A673 (cell line): Measurements from ENCODE around the gene CCDC77. TPM values are rescaled to one million over a fixed set of nuclear protein-coding genes. Genes with fewer than 3 reads are reported as not detected.
A peak's percentile ranks its signal among the peaks of the same experiment; 100 is the strongest.

ENCODE experiments used
- BruUV-seq: library from RNA; stranded (reverse); fragments of 400-500 nt; replicated peaks from 2 replicates; lab custom pipeline; 2021; lab: Mats Ljungman, UMichigan
- CTCF ChIA-PET: fragments of 300-600 bp; sonication (Branson Sonifier 250); formaldehyde crosslinking; loops from one replicate; lab custom pipeline; 2022; ENCODE audit warnings: antibody characterized with exemption; lab: Charles Lee
- POLR2A ChIA-PET: fragments of 300-600 bp; sonication (Branson Sonifier 250); formaldehyde crosslinking; loops from one replicate; lab custom pipeline; 2022; ENCODE audit warnings: antibody characterized with exemption; ENCODE audit not compliant: low non-redundant PET; lab: Charles Lee
- DNase-seq: peaks from one replicate; pipeline ENCODE4 v3.0.0-alpha.2; 2015; ENCODE audit warnings: low spot score
- H3K27ac ChIP-seq: fragments of 200-600 bp; sonication (generic); 2 replicates; pipeline ENCODE4 v1.5.1; 2016; ENCODE audit warnings: mixed run types, low read depth, mild to moderate bottlenecking, mixed read lengths, antibody characterized with exemption, low read length; ENCODE audit not compliant: poor library complexity, severe bottlenecking
- H3K27me3 ChIP-seq: fragments of 200-600 bp; sonication (generic); replicated peaks from 2 replicates; pipeline ENCODE4 v1.6.1; 2017; ENCODE audit warnings: mixed run types, low read depth, mild to moderate bottlenecking, mixed read lengths, antibody characterized with exemption, low read length; ENCODE audit not compliant: insufficient read depth, poor library complexity
- H3K36me3 ChIP-seq: fragments of 200-600 bp; sonication (generic); 2 replicates; pipeline ENCODE4 v1.6.1; 2016; ENCODE audit warnings: mixed run types, mild to moderate bottlenecking, mixed read lengths, antibody characterized with exemption, low read length; ENCODE audit not compliant: insufficient read depth, poor library complexity, severe bottlenecking
- H3K4me1 ChIP-seq: fragments of 200-600 bp; sonication (generic); 2 replicates; pipeline ENCODE4 v1.6.1; 2017; ENCODE audit warnings: mixed run types, mild to moderate bottlenecking, mixed read lengths, antibody characterized with exemption, low read length; ENCODE audit not compliant: insufficient read depth, poor library complexity, severe bottlenecking
- H3K4me3 ChIP-seq: fragments of 200-600 bp; sonication (generic); 2 replicates; pipeline ENCODE4 v1.5.1; 2016; ENCODE audit warnings: low read depth, mixed run types, mild to moderate bottlenecking, mixed read lengths, low read length; ENCODE audit not compliant: poor library complexity, severe bottlenecking
- H3K9me3 ChIP-seq: fragments of 200-600 bp; sonication (generic); 2 replicates; pipeline ENCODE4 v1.6.1; 2016; ENCODE audit warnings: mixed run types, low read depth, mild to moderate bottlenecking, mixed read lengths, antibody characterized with exemption, low read length; ENCODE audit not compliant: poor library complexity, severe bottlenecking
- CTCF ChIP-seq: fragments of 300-800, 200-600 bp; sonication (generic); conservative IDR thresholded peaks from 2 replicates; pipeline ENCODE4 v1.5.1; 2017; ENCODE audit warnings: low read depth, mild to moderate bottlenecking, antibody characterized with exemption, low read length, moderate library complexity, mixed read lengths
- EZH2 ChIP-seq: fragments of 200-600 bp; sonication (generic); IDR thresholded peaks from 2 replicates; pipeline ENCODE4 v1.6.1; 2017; ENCODE audit warnings: borderline replicate concordance, low read depth, mild to moderate bottlenecking, mixed read lengths, antibody characterized with exemption, low read length; ENCODE audit not compliant: poor library complexity, severe bottlenecking
- intact Hi-C: fragments of 100-400 bp; cut with micrococcal nuclease; formaldehyde crosslinking; loops from one replicate; pipeline ENCODE4 v1.10.0; 2022; ENCODE audit not compliant: unreplicated experiment
- total RNA-seq: library from RNA; stranded (reverse); gene quantifications from 2 replicates; pipeline ENCODE4 v1.2.3, GENCODE V29; 2021

The CCDC77 gene
- total RNA-seq, 1 experiment from 2014 or later = 44.4 TPM

DNA sequence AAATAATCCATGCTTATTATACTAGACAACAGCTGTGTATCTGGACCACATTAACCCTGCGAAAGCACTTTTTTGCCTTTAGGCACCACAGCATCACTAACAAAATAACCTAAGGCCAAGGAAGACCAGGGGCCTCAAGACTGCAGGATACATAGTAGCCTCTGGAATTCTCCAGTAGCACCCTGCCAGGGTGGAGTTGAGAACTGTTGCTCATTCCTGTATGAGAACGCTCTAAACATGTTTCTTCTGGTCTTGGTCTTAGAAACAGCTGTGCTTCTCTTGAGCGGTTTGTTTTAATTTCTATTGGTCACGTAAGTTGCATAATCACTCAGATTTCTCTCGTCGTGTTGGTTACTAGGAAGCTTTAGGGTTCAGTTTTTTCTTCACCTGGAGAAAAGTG is 66.1 kb downstream of the CCDC77 start:
- Histone ChIP-seq H3K4me3 (no peak overlapping the region), H3K9me3 (no peaks in the 10 kb centered on the region), H3K4me1 (peaks cover 3% of the 10 kb centered on the region), H3K36me3 (no peaks in the 10 kb centered on the region), H3K27me3 (no peaks in the 10 kb centered on the region), H3K27ac (no peak overlapping the region)
- no peak for DNase-seq
- intact Hi-C loops = no loop called here
- ChIA-PET POLR2A (no interaction called here), CTCF (no interaction called here)
- TF ChIP-seq EZH2 (no peak), CTCF (no peak)
- BruUV-seq = no TSS peak

DNA sequence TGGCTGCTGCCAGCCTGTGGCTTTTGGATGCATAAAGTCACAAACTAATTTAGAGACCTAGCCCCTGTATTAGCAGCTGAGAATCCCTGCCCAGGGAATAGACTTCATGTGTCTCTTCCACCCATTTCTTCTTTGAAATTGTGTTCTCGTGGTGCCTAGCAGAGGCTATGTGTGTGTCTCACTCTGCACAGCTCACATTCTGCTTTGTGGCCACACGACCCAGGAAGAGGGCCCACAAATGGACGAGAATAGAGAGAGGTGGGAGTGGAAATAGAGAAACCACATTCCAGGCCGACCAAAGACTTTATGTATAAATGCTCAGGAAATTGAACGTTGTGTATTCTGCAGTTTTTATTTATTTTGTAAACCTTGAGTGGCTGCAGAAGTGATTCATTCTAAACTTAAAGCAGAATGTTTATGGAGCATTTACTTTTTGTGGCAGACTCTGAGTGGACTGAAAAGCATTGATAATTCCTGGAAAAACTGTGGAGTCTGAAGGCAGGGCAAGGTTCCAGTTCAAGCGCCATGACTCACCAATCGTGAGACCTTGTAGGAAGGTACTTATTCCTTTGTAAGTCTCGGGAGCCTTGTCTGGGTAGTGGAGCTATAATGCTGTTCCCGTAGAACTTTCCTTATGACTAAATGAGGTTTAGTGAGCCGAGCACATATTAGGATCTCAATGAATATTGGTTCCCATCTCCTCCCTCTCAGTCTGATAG is 67.4 kb downstream of the CCDC77 start:
- no peak for DNase-seq
- no TSS peak for BruUV-seq
- TF ChIP-seq CTCF (no peak), EZH2 (no peak)
- no peaks in the 10 kb centered on the region for H3K36me3 ChIP-seq
- no peak overlapping the region for H3K27ac ChIP-seq
- H3K4me3 ChIP-seq = no peak overlapping the region
- H3K4me1 ChIP-seq = peaks cover 3% of the 10 kb centered on the region
- POLR2A ChIA-PET = no interaction called here
- CTCF ChIA-PET = no interaction called here
- no peaks in the 10 kb centered on the region for H3K9me3 ChIP-seq
- no peaks in the 10 kb centered on the region for H3K27me3 ChIP-seq
- intact Hi-C loops = no loop called here

- TF ChIP-seq EZH2 (no peak), CTCF (no peak)
- intact Hi-C loops = no loop called here
- ChIA-PET POLR2A (no interaction called here), CTCF (no interaction called here)
- H3K4me1 ChIP-seq = peaks cover 5% of the 10 kb centered on the region
- H3K27ac ChIP-seq = no peak overlapping the region
- peak; percentile 41 for DNase-seq
- no peaks in the 10 kb centered on the region for H3K9me3 ChIP-seq
- H3K4me3 ChIP-seq = no peak overlapping the region
- no peaks in the 10 kb centered on the region for H3K27me3 ChIP-seq
- no TSS peak for BruUV-seq
- H3K36me3 ChIP-seq = no peaks in the 10 kb centered on the region
Measured at GRCh38 chr12:470133-470532, 68.7 kb downstream of the CCDC77 start.
